H1 (cell line): Measurements from ENCODE around the gene FOXE1. TPM values are rescaled to one million over a fixed set of nuclear protein-coding genes. Genes with fewer than 3 reads are reported as not detected.

Experiments used
- CTCF ChIA-PET: fragments of 300-600 bp; sonication (Branson Sonifier 250); formaldehyde crosslinking; loops from one replicate; lab custom pipeline; 2021; ENCODE audit not compliant: partially characterized antibody; lab: Charles Lee
- POLR2A ChIA-PET: fragments of 300-600 bp; sonication (Branson Sonifier 250); formaldehyde crosslinking; loops from one replicate; lab custom pipeline; 2021; ENCODE audit warnings: inconsistent platforms; ENCODE audit not compliant: partially characterized antibody; lab: Charles Lee
- DNase-seq, 2 experiments: peaks; one replicate each; pipeline versions ENCODE4 v3.0.0 to v3.0.0-alpha.2; 2010 to 2022; ENCODE audit warnings: low spot score in 2 of 2, low read depth in 1 of 2, mixed read lengths in 1 of 2
- FAIRE-seq: peaks from 2 replicates; lab custom pipeline; 2011; peaks lifted over from hg19 to GRCh38; lab: Jason Lieb, UNC
- H2AFZ ChIP-seq: 2 replicates; pipeline ENCODE4 v1.8.1; 2012; ENCODE audit warnings: low read length, inconsistent platforms
- H2AK5ac ChIP-seq: 2 replicates; pipeline ENCODE4 v1.6.1; 2013; ENCODE audit warnings: low read depth, low read length
- H2BK120ac ChIP-seq: replicated peaks from 2 replicates; pipeline ENCODE3; 2013; ENCODE audit warnings: low read depth, low read length, inconsistent platforms
- H2BK12ac ChIP-seq: 2 replicates; pipeline ENCODE4 v1.6.1; 2013; ENCODE audit warnings: low read depth, low read length
- H2BK15ac ChIP-seq: 2 replicates; pipeline ENCODE4 v1.6.1; 2013; ENCODE audit warnings: low read length
- H2BK20ac ChIP-seq: 2 replicates; pipeline ENCODE4 v1.6.1; 2013; ENCODE audit warnings: low read length
- H2BK5ac ChIP-seq: 2 replicates; pipeline ENCODE4 v1.6.1; 2013; ENCODE audit warnings: low read depth, low read length
- H3K14ac ChIP-seq: 2 replicates; pipeline ENCODE4 v1.6.1; 2013; ENCODE audit warnings: inconsistent platforms; ENCODE audit not compliant: insufficient read length
- H3K18ac ChIP-seq: 2 replicates; pipeline ENCODE4 v1.6.1; 2013; ENCODE audit warnings: low read length; ENCODE audit errors: extremely low read depth
- H3K23ac ChIP-seq: 2 replicates; pipeline ENCODE4 v1.6.1; 2013; ENCODE audit warnings: inconsistent platforms; ENCODE audit not compliant: insufficient read length
- H3K23me2 ChIP-seq: 2 replicates; pipeline ENCODE4 v1.6.1; 2013; ENCODE audit warnings: low read depth, low read length
- H3K27ac ChIP-seq: 2 replicates; pipeline ENCODE4 v1.6.1; 2011; ENCODE audit warnings: low read depth, low read length, inconsistent platforms
- H3K27me3 ChIP-seq, 4 experiments: replicated peaks in 1 of 4; 1 replicate in 1 of 4; 2 replicates in 3 of 4; pipeline versions ENCODE4 v1.6.1 to v1.8.1; 2011 to 2013; ENCODE audit warnings: low read length in 3 of 4, mild to moderate bottlenecking in 3 of 4, inconsistent platforms in 2 of 4, mixed read lengths in 2 of 4, moderate library complexity in 1 of 4; ENCODE audit not compliant: control insufficient read depth in 3 of 4, insufficient read depth in 3 of 4; ENCODE audit errors: extremely low read depth in 1 of 4
- H3K36me3 ChIP-seq, 4 experiments: 2 replicates each; pipeline versions ENCODE4 v1.6.1 to v1.8.1; 2011 to 2013; ENCODE audit warnings: mild to moderate bottlenecking in 4 of 4, low read length in 3 of 4, moderate library complexity in 2 of 4, control low read depth in 1 of 4, inconsistent platforms in 1 of 4; ENCODE audit not compliant: insufficient read depth in 4 of 4, control insufficient read depth in 2 of 4
- H3K4ac ChIP-seq: replicated peaks from 2 replicates; pipeline ENCODE3; 2013; ENCODE audit warnings: low read length, low read depth, mixed read lengths, inconsistent platforms; ENCODE audit not compliant: insufficient read length
- H3K4me1 ChIP-seq, 4 experiments: replicated peaks in 1 of 4; 1 replicate in 1 of 4; 2 replicates in 3 of 4; pipeline versions ENCODE4 v1.6.1 to v1.8.1; 2011 to 2013; ENCODE audit warnings: low read length in 3 of 4, inconsistent platforms in 2 of 4, mixed read lengths in 1 of 4; ENCODE audit not compliant: insufficient read depth in 4 of 4, control insufficient read depth in 3 of 4
- H3K4me2 ChIP-seq, 2 experiments: 2 replicates each; pipeline versions ENCODE4 v1.6.1 to v1.8.1; 2011 to 2013; ENCODE audit warnings: low read depth in 2 of 2, low read length in 2 of 2, control low read depth in 1 of 2, inconsistent platforms in 1 of 2, mild to moderate bottlenecking in 1 of 2; ENCODE audit not compliant: insufficient read depth in 1 of 2
- H3K4me3 ChIP-seq, 4 experiments: fragments of 200-600, 300-600 bp in 1 of 4; sonication (generic), shearing (Covaris generic), sonication (Bioruptor Twin) in 1 of 4; 2 replicates each; pipeline versions ENCODE4 v1.5.1 to v1.8.1; 2011 to 2016; ENCODE audit warnings: low read length in 4 of 4, low read depth in 3 of 4, control low read depth in 2 of 4, inconsistent platforms in 2 of 4, mild to moderate bottlenecking in 2 of 4, mixed read lengths in 1 of 4, moderate library complexity in 1 of 4; ENCODE audit not compliant: insufficient read depth in 2 of 4; ENCODE audit errors: extremely low read depth in 1 of 4
- H3K56ac ChIP-seq: replicated peaks from 2 replicates; pipeline ENCODE3; 2013; ENCODE audit warnings: low read depth, mild to moderate bottlenecking, mixed read lengths, low read length, inconsistent platforms; ENCODE audit not compliant: insufficient read length
- H3K79me1 ChIP-seq: 2 replicates; pipeline ENCODE4 v1.6.1; 2013; ENCODE audit warnings: low read depth, low read length, control low read depth
- H3K79me2 ChIP-seq, 2 experiments: 2 replicates each; pipeline versions ENCODE4 v1.6.1 to v1.8.1; 2012 to 2013; ENCODE audit warnings: low read length in 2 of 2, mild to moderate bottlenecking in 2 of 2, inconsistent platforms in 1 of 2; ENCODE audit not compliant: insufficient read depth in 2 of 2, control insufficient read depth in 1 of 2
- H3K9ac ChIP-seq, 4 experiments: replicated peaks in 1 of 4; 1 replicate in 1 of 4; 2 replicates in 3 of 4; pipeline versions ENCODE4 v1.6.1 to v1.8.1; 2011 to 2013; ENCODE audit warnings: low read depth in 3 of 4, low read length in 3 of 4, control low read depth in 2 of 4, mild to moderate bottlenecking in 2 of 4, moderate library complexity in 2 of 4, inconsistent platforms in 1 of 4; ENCODE audit errors: extremely low read depth in 1 of 4
- H3K9me3 ChIP-seq, 2 experiments: 2 replicates each; pipeline versions ENCODE4 v1.6.1 to v1.8.1; 2012 to 2013; ENCODE audit warnings: mild to moderate bottlenecking in 2 of 2, moderate library complexity in 2 of 2, control low read depth in 1 of 2, inconsistent platforms in 1 of 2, low read depth in 1 of 2, low read length in 1 of 2, mixed read lengths in 1 of 2; ENCODE audit not compliant: insufficient read depth in 2 of 2
- H4K20me1 ChIP-seq, 2 experiments: replicated peaks in 1 of 2; 2 replicates each; pipeline versions ENCODE3 to v1.8.1; 2011 to 2013; ENCODE audit warnings: inconsistent platforms in 2 of 2, low read length in 2 of 2, mild to moderate bottlenecking in 1 of 2; ENCODE audit not compliant: insufficient read depth in 2 of 2, control insufficient read depth in 1 of 2
- H4K5ac ChIP-seq: 2 replicates; pipeline ENCODE4 v1.6.1; 2013; ENCODE audit warnings: low read length, low read depth, mixed read lengths, inconsistent platforms; ENCODE audit not compliant: insufficient read length
- H4K8ac ChIP-seq: 2 replicates; pipeline ENCODE4 v1.8.0; 2013; ENCODE audit warnings: mild to moderate bottlenecking, moderate library complexity, low read length, inconsistent platforms; ENCODE audit not compliant: insufficient read depth; ENCODE audit errors: extremely low read depth
- H4K91ac ChIP-seq: replicated peaks from 2 replicates; pipeline ENCODE3; 2013; ENCODE audit warnings: low read length, mixed read lengths, inconsistent platforms; ENCODE audit not compliant: insufficient read length
- ASH2L ChIP-seq: fragments of 200-600, 300-600 bp; sonication (generic); IDR thresholded peaks from one replicate; pipeline ENCODE4 v1.7.1; 2017; ENCODE audit warnings: low read length
- CTCF ChIP-seq, 3 experiments: IDR thresholded peaks; 1 replicate in 2 of 3; 2 replicates in 1 of 3; pipeline versions ENCODE4 v1.5.1 to v1.6.1; 2011; ENCODE audit warnings: low read length in 3 of 3, mild to moderate bottlenecking in 3 of 3, inconsistent platforms in 2 of 3, low read depth in 1 of 3, moderate library complexity in 1 of 3; ENCODE audit not compliant: insufficient read depth in 1 of 3; ENCODE audit errors: control extremely low read depth in 1 of 3
- EZH2 ChIP-seq: fragments of 200-600 bp; sonication (generic); IDR thresholded peaks from 2 replicates; pipeline ENCODE4 v1.7.1; 2012; ENCODE audit warnings: low read depth, mild to moderate bottlenecking, moderate library complexity, low read length, inconsistent platforms; ENCODE audit not compliant: severe bottlenecking
- MAFK ChIP-seq: IDR thresholded peaks from 2 replicates; pipeline ENCODE4 v1.6.1; 2012; ENCODE audit warnings: low read depth, mild to moderate bottlenecking, improper control_type of control experiment, low read length
- MAX ChIP-seq: IDR thresholded peaks from 2 replicates; pipeline ENCODE4 v1.6.1; 2012; ENCODE audit warnings: inconsistent platforms
- POLR2A ChIP-seq, 2 experiments: IDR thresholded peaks; 1 replicate in 1 of 2; 2 replicates in 1 of 2; pipeline ENCODE4 v1.6.1; 2011; ENCODE audit warnings: low read depth in 2 of 2, low read length in 2 of 2, mild to moderate bottlenecking in 2 of 2; ENCODE audit errors: control extremely low read depth in 1 of 2
- RFX5 ChIP-seq: IDR thresholded peaks from 2 replicates; pipeline ENCODE4 v1.6.1; 2011; ENCODE audit warnings: low read depth, low read length, improper control_type of control experiment, borderline replicate concordance
- SAP30 ChIP-seq: fragments of 300-600 bp; sonication (generic); IDR thresholded peaks from 2 replicates; pipeline ENCODE4 v1.7.1; 2012; ENCODE audit warnings: low read length, moderate library complexity, mild to moderate bottlenecking, inconsistent platforms; ENCODE audit not compliant: insufficient read depth, insufficient replicate concordance
- SP1 ChIP-seq: IDR thresholded peaks from 2 replicates; pipeline ENCODE4 v1.6.1; 2011; ENCODE audit warnings: low read depth, low read length
- TAF7 ChIP-seq: optimal IDR thresholded peaks from 2 replicates; pipeline ENCODE3; 2011; ENCODE audit warnings: low read depth, mild to moderate bottlenecking, inconsistent platforms, low read length, moderate library complexity, borderline replicate concordance
- YY1 ChIP-seq: IDR thresholded peaks from 2 replicates; pipeline ENCODE4 v1.6.1; 2011; ENCODE audit warnings: low read depth, mild to moderate bottlenecking, low read length
- WGBS, 2 experiments: shearing (Covaris generic) in 1 of 2; methylation state at CpG; one replicate each; pipeline versions ENCODE4 v1.1.6 to v1.1.7; 2013 to 2015; ENCODE audit warnings: low lambda C conversion rate in 2 of 2, mixed read lengths in 2 of 2, inconsistent platforms in 1 of 2, low coverage in 1 of 2, missing lambda C conversion rate in 1 of 2; ENCODE audit not compliant: insufficient replicate concordance in 2 of 2, insufficient coverage in 1 of 2, insufficient read length in 1 of 2; ENCODE audit errors: extremely low coverage in 1 of 2, missing lambda C conversion rate in 1 of 2; 5-methylcytosine and 5-hydroxymethylcytosine counted together
- polyA plus RNA-seq, 7 experiments: library from polyadenylated mRNA; depleted of rRNA in 3 of 7; stranded (reverse) in 5 of 7; unstranded in 2 of 7; fragments of >200 nt in 5 of 7; fragments of 200-250 nt in 2 of 7; gene quantifications; 1 replicate in 5 of 7; 2 replicates in 1 of 7; 4 replicates in 1 of 7; pipeline versions ENCODE4 v1.2.1 to v1.2.3, GENCODE V29; 2011 to 2013; ENCODE audit warnings: missing spikeins in 2 of 7, mixed read lengths in 2 of 7
- total RNA-seq: library from RNA; stranded (reverse); fragmentation: NEBNext Ultra II Directional; extraction: Animal tissue kit (Norgen Biotek cat#: 25700); gene quantifications from 2 replicates; pipeline ENCODE4 v1.2.1, GENCODE V29; 2021

Gene FOXE1
- total and polyA plus RNA-seq, 2 of the 8 experiments (the other 6 are each of a cell fraction or from before 2014, with no cell fraction given): 0.03 TPM; not detected in 1

GRCh38 chr9:97905228-97905627 lies 52.2 kb downstream of the FOXE1 start:
- POLR2A ChIA-PET: no interaction called here
- no peaks in the 10 kb centered on the region for H3K79me2 ChIP-seq
- DNase-seq: no peak
- no peak for TF ChIP-seq SP1
- no peak for TF ChIP-seq POLR2A (IDR thresholded peaks at IDR 0.05; ENCODE audit: control extremely low read depth in 1 of 2, low read depth in 2 of 2, low read length in 2 of 2)
- TF ChIP-seq MAFK: no peak
- no peak for TF ChIP-seq MAX
- TF ChIP-seq RFX5: no peak
- TF ChIP-seq YY1: no peak
- TF ChIP-seq CTCF (IDR thresholded peaks at IDR 0.05; ENCODE audit: control extremely low read depth in 1 of 3, insufficient read depth in 1 of 3, low read depth in 1 of 3, low read length in 3 of 3): no peak
- no peak for TF ChIP-seq EZH2
- TF ChIP-seq SAP30: no peak
- TF ChIP-seq TAF7: no peak
- TF ChIP-seq ASH2L: no peak

More at GRCh38 chr9:97905228-97905627, 52.2 kb downstream of the FOXE1 start:
- H3K79me1 ChIP-seq: peaks cover 3% of the 10 kb centered on the region; the same call in 1 of the 2 replicates
- H3K14ac ChIP-seq: no peak overlapping the region
- H2BK12ac ChIP-seq: no peak overlapping the region
- H3K9ac ChIP-seq: no peak overlapping the region
- no peak overlapping the region for H4K91ac ChIP-seq
- no peak overlapping the region for H3K23ac ChIP-seq
- H2BK5ac ChIP-seq: no peak overlapping the region
- H2AK5ac ChIP-seq: no peak overlapping the region
- CTCF ChIA-PET: interaction anchor here (1.2 to 2.0 kb wide), 2 partner anchors 9 kb away, joined by 3 to 5 read pairs; no protein-coding TSS in a partner anchor
- no peak overlapping the region for H3K18ac ChIP-seq
- no peak overlapping the region for H2BK20ac ChIP-seq
- peaks cover 0 to 3% of the 10 kb centered on the region in 2 experiments for H4K20me1 ChIP-seq
- no peaks in the 10 kb centered on the region for H3K27me3 ChIP-seq
- H3K36me3 ChIP-seq: peaks cover 0 to 4% (median 1%) of the 10 kb centered on the region in 4 experiments; a peak in 3 of 8 replicates
- H4K8ac ChIP-seq: no peak overlapping the region
- no peak for FAIRE-seq
- H2AFZ ChIP-seq: no peak overlapping the region
- H3K56ac ChIP-seq: no peak overlapping the region
- WGBS, 2 experiments: 84% methylated on average over 2 of the region's 2 CpGs; no CpG with 5 or more reads in 1 of the 2 experiments
- no peak overlapping the region for H2BK15ac ChIP-seq
- H3K4me2 ChIP-seq: no peak overlapping the region
- no peaks in the 10 kb centered on the region for H3K4me1 ChIP-seq
- H3K27ac ChIP-seq: no peak overlapping the region
- no peaks in the 10 kb centered on the region for H3K23me2 ChIP-seq
- H2BK120ac ChIP-seq: no peak overlapping the region
- H3K4me3 ChIP-seq: no peak overlapping the region
- H3K9me3 ChIP-seq: no peaks in the 10 kb centered on the region
- no peak overlapping the region for H4K5ac ChIP-seq
- no peak overlapping the region for H3K4ac ChIP-seq
